ENCODE data around the gene P2RX3. TPM values are rescaled to one million over a fixed set of nuclear protein-coding genes. Genes with fewer than 3 reads are reported as not detected.

The P2RX3 gene
- total RNA-seq, 1 donor from 2014 or later = not detected

GRCh38 chr11:57307666-57308270 is 30.4 kb upstream of the P2RX3 start:
- DNase-seq (no peak), ATAC-seq (no peak)
- H3K27ac ChIP-seq = no peak overlapping the region
- no peaks in the 10 kb centered on the region for H3K27me3 ChIP-seq (ENCODE audit: low read depth)
- no peaks in the 10 kb centered on the region for H3K9me3 ChIP-seq
- H3K4me1 ChIP-seq = peaks cover 89% of the 10 kb centered on the region
- intact Hi-C loops (cut with DNase I) = no loop called here
- TF ChIP-seq, protein P1, sequence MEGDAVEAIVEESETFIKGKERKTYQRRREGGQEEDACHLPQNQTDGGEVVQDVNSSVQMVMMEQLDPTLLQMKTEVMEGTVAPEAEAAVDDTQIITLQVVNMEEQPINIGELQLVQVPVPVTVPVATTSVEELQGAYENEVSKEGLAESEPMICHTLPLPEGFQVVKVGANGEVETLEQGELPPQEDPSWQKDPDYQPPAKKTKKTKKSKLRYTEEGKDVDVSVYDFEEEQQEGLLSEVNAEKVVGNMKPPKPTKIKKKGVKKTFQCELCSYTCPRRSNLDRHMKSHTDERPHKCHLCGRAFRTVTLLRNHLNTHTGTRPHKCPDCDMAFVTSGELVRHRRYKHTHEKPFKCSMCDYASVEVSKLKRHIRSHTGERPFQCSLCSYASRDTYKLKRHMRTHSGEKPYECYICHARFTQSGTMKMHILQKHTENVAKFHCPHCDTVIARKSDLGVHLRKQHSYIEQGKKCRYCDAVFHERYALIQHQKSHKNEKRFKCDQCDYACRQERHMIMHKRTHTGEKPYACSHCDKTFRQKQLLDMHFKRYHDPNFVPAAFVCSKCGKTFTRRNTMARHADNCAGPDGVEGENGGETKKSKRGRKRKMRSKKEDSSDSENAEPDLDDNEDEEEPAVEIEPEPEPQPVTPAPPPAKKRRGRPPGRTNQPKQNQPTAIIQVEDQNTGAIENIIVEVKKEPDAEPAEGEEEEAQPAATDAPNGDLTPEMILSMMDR (IDR thresholded peaks at IDR 0.05) = no peak
- peaks cover 49% of the 10 kb centered on the region for H3K36me3 ChIP-seq
- no peak overlapping the region for H3K4me3 ChIP-seq

GRCh38 chr11:57308426-57309060 is 29.6 kb upstream of the P2RX3 start:
- intact Hi-C loops (cut with DNase I) = no loop called here
- peak overlapping the region; percentile 11 for H3K27ac ChIP-seq
- TF ChIP-seq, protein P1 (IDR thresholded peaks at IDR 0.05) = no peak
- H3K9me3 ChIP-seq = no peaks in the 10 kb centered on the region
- H3K36me3 ChIP-seq = peaks cover 49% of the 10 kb centered on the region
- ATAC-seq (no peak), DNase-seq (no peak)
- H3K4me1 ChIP-seq = peaks cover 94% of the 10 kb centered on the region
- peak overlapping the region; percentile 3 for H3K4me3 ChIP-seq
- H3K27me3 ChIP-seq (ENCODE audit: low read depth) = no peaks in the 10 kb centered on the region

DNA sequence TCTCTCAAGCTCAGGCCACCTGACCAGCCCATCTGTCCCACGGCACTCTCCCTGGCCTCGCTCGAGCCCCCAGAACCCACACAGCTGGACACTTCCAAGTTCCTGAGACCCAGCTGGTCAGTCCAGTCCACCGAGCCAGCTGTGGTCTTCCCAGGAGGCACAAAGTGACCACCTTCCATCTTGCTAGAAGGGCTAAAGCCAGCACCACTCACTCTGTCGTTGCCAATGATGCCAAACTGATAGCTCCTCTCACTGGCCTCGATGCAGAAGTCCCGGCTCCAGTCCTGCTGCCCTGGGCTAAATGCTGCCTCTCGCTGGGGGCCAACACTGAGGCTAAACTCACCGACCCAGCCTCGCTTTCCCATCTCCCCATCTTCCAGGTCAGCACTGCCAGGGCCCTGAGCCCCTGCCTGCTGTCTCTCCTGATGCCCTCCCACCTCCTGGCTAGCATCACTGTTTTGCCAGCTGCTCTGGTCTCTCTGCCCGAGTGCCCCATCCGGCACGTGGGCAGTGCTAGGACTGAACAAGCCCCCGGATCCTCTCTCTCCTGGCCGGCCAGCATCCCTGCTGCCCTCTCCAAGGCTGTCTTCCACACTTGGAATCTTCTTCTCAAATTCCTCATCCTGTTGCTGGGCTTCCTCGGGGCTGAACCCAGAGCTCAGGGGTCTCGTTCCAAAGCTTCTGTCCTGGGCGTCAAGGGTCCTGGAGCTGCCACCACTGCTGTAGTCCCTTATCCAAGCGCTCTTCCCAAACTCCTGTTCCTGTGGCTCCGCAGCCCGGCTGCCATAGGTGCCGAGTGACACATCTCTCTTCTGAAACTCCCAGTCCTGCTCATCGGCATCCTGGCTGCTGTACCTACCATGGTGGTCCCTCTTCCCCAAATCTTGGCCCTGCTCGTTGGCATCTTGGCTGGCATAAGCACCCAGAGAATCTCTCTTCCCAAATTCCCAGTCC is 28.8 kb upstream of the P2RX3 start:
- no peak overlapping the region for H3K4me3 ChIP-seq
- peaks cover 55% of the 10 kb centered on the region for H3K36me3 ChIP-seq
- H3K9me3 ChIP-seq = no peaks in the 10 kb centered on the region
- H3K27ac ChIP-seq = peak overlapping the region; percentile 11
- no peak for DNase-seq
- TF ChIP-seq, protein P1 (IDR thresholded peaks at IDR 0.05) = no peak
- no peak for ATAC-seq
- H3K4me1 ChIP-seq = peaks cover 92% of the 10 kb centered on the region
- H3K27me3 ChIP-seq (ENCODE audit: low read depth) = no peaks in the 10 kb centered on the region
- intact Hi-C loops (cut with DNase I) = no loop called here

GRCh38 chr11:57310091-57310490 is 28.1 kb upstream of the P2RX3 start:
- ATAC-seq (no peak), DNase-seq (no peak)
- Histone ChIP-seq H3K4me3 (peak overlapping the region; percentile 64), H3K27me3 (ENCODE audit: low read depth) (no peaks in the 10 kb centered on the region), H3K4me1 (peaks cover 85% of the 10 kb centered on the region), H3K36me3 (peaks cover 62% of the 10 kb centered on the region), H3K27ac (peak overlapping the region; percentile 84), H3K9me3 (no peaks in the 10 kb centered on the region)
- TF ChIP-seq, protein P1 (IDR thresholded peaks at IDR 0.05) = no peak
- intact Hi-C loops (cut with DNase I) = no loop called here

GRCh38 chr11:57310630-57311086 is 27.5 kb upstream of the P2RX3 start:
- H3K27me3 ChIP-seq (ENCODE audit: low read depth) = no peaks in the 10 kb centered on the region
- TF ChIP-seq, protein P1 (IDR thresholded peaks at IDR 0.05) = no peak
- ATAC-seq = peak; percentile 3 to 24
- H3K27ac ChIP-seq = peak overlapping the region; percentile 84
- H3K4me3 ChIP-seq = peak overlapping the region; percentile 64
- peaks cover 66% of the 10 kb centered on the region for H3K36me3 ChIP-seq
- H3K9me3 ChIP-seq = no peaks in the 10 kb centered on the region
- intact Hi-C loops (cut with DNase I) = no loop called here
- no peak for DNase-seq
- H3K4me1 ChIP-seq = peaks cover 84% of the 10 kb centered on the region
